Measurements from ENCODE around the gene ZC3H7A.

DNA sequence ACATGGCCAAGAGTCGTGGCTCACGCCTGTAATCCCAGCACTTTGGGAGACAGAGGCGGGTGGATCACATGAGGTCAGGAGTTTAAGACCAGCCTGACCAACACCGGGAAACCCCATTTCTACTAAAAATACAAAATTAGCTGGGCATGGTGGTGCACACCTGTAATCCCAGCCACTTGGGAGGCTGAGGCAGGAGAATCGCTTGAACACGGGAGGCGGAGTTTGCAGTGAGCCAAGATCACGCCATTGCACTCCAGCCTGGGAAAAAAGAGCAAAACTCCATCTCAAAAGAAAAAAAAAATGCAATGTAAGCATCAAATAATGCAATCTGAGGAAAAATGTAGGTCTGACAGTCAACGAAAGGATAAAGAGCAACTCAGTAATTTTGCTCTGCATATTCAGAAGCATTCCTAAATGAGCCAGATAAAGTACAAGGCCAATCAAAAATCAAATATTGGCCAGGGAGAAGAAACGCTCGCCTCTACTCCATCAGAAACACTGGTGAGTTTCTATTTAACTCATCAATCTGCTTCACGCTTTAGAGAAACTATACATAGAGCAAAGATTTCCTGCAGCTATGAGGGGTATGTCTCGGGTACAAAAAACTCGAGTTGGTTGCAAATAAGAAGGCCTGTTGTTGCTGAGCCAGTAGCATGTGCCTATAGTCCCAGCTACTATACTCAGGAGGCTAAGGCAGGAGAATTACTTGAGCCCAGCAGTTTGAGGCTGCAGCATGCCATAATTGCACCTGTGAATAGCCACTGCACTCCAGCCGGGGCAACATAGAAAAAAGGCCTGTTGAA, 58.1 kb downstream of the ZC3H7A start:
- TF ChIP-seq, protein P1, sequence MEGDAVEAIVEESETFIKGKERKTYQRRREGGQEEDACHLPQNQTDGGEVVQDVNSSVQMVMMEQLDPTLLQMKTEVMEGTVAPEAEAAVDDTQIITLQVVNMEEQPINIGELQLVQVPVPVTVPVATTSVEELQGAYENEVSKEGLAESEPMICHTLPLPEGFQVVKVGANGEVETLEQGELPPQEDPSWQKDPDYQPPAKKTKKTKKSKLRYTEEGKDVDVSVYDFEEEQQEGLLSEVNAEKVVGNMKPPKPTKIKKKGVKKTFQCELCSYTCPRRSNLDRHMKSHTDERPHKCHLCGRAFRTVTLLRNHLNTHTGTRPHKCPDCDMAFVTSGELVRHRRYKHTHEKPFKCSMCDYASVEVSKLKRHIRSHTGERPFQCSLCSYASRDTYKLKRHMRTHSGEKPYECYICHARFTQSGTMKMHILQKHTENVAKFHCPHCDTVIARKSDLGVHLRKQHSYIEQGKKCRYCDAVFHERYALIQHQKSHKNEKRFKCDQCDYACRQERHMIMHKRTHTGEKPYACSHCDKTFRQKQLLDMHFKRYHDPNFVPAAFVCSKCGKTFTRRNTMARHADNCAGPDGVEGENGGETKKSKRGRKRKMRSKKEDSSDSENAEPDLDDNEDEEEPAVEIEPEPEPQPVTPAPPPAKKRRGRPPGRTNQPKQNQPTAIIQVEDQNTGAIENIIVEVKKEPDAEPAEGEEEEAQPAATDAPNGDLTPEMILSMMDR (conservative IDR thresholded peaks at IDR 0.05; ENCODE audit: low read length) = no peak
- TF ChIP-seq EZH2phosphoT487 (IDR thresholded peaks at IDR 0.05; ENCODE audit: borderline replicate concordance, low read depth, low read length) = no peak
